DOHH2 (cell line): Measurements from ENCODE around the gene GUCA1A.

Source experiments
- H3F3A ChIP-seq: fragments of 200-600 bp; sonication (generic), shearing (Covaris generic); 2 replicates; pipeline ENCODE4 v1.6.0; 2016; ENCODE audit warnings: antibody characterized with exemption, mild to moderate bottlenecking; ENCODE audit not compliant: control insufficient read depth, insufficient read depth
- H3K27ac ChIP-seq: fragments of 200-600 bp; sonication (generic); 2 replicates; pipeline ENCODE4 v1.5.1; 2014; ENCODE audit warnings: low read depth, mild to moderate bottlenecking, low read length, moderate library complexity
- H3K27me3 ChIP-seq: fragments of 200-600 bp; sonication (generic); 2 replicates; pipeline ENCODE4 v1.6.1; 2014; ENCODE audit warnings: mild to moderate bottlenecking, low read length, mixed read lengths; ENCODE audit not compliant: control insufficient read depth
- H3K36me3 ChIP-seq: fragments of 200-600 bp; sonication (generic); 2 replicates; pipeline ENCODE4 v1.6.1; 2014; ENCODE audit warnings: mild to moderate bottlenecking, low read length, moderate library complexity, mixed read lengths; ENCODE audit not compliant: control insufficient read depth
- H3K4me1 ChIP-seq: fragments of 200-600 bp; sonication (generic); 2 replicates; pipeline ENCODE4 v1.6.1; 2014; ENCODE audit warnings: mild to moderate bottlenecking, low read length, mixed read lengths; ENCODE audit not compliant: control insufficient read depth
- H3K4me2 ChIP-seq: fragments of 200-600 bp; sonication (generic); 2 replicates; pipeline ENCODE4 v1.6.0; 2014; ENCODE audit warnings: mild to moderate bottlenecking, low read length, moderate library complexity
- H3K4me3 ChIP-seq: fragments of 200-600 bp; sonication (generic); 2 replicates; pipeline ENCODE4 v1.5.1; 2014; ENCODE audit warnings: mild to moderate bottlenecking, low read length, mixed read lengths
- H3K79me2 ChIP-seq: fragments of 200-600 bp; sonication (generic); 2 replicates; pipeline ENCODE4 v1.6.1; 2014; ENCODE audit warnings: mild to moderate bottlenecking, low read length, mixed read lengths; ENCODE audit not compliant: control insufficient read depth
- H3K9me2 ChIP-seq: fragments of 200-600 bp; sonication (generic); replicated peaks from 2 replicates; pipeline ENCODE4 v1.6.1; 2014; ENCODE audit warnings: mild to moderate bottlenecking, low read length, mixed read lengths; ENCODE audit not compliant: control insufficient read depth
- H3K9me3 ChIP-seq: fragments of 200-600 bp; sonication (generic); 2 replicates; pipeline ENCODE4 v1.6.1; 2014; ENCODE audit warnings: antibody characterized with exemption, low read length, mixed read lengths; ENCODE audit not compliant: control insufficient read depth, insufficient read depth
- H4K20me1 ChIP-seq: fragments of 200-600 bp; sonication (generic); 2 replicates; pipeline ENCODE4 v1.6.0; 2014; ENCODE audit warnings: low read depth, mild to moderate bottlenecking, antibody characterized with exemption, low read length, moderate library complexity; ENCODE audit not compliant: control insufficient read depth, insufficient read depth
- EZH2phosphoT487 ChIP-seq: fragments of 200-600 bp; sonication (generic); IDR thresholded peaks from 2 replicates; pipeline ENCODE4 v1.6.1; 2017; ENCODE audit warnings: borderline replicate concordance, mild to moderate bottlenecking, antibody characterized with exemption, low read length, moderate library complexity, mixed read lengths
- TF ChIP-seq, protein P1 (sequence below): fragments of 200-600 bp; sonication (generic); IDR thresholded peaks from one replicate; pipeline ENCODE4 v1.5.1; 2014; ENCODE audit warnings: antibody characterized with exemption, mild to moderate bottlenecking, low read depth, low read length; ENCODE audit not compliant: poor library complexity, severe bottlenecking

GUCA1A gene

DNA sequence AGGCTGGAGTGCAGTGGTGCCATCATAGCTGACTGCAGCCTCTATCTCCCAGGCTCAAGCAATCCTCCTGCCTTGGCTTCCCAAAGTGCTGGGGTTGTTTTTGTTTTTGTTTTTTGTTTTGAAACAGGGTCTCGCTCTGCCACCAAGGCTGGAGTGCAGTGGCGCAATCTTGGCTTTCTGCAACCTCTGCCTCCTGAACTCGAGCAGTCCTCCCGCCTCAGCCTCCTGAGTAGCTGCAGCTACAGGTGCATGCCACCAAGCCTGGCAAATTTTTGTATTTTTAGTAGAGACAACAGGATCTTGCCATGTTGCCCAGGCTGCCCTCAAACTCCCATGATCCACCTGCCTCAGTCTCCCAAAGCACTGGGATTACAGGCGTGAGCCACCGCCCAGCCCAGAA is 35.0 kb upstream of the GUCA1A start:
- H3K36me3 ChIP-seq, result no peaks in the 10 kb centered on the region
- H3K9me3 ChIP-seq, result no peaks in the 10 kb centered on the region
- TF ChIP-seq EZH2phosphoT487, result no peak
- TF ChIP-seq, protein P1, sequence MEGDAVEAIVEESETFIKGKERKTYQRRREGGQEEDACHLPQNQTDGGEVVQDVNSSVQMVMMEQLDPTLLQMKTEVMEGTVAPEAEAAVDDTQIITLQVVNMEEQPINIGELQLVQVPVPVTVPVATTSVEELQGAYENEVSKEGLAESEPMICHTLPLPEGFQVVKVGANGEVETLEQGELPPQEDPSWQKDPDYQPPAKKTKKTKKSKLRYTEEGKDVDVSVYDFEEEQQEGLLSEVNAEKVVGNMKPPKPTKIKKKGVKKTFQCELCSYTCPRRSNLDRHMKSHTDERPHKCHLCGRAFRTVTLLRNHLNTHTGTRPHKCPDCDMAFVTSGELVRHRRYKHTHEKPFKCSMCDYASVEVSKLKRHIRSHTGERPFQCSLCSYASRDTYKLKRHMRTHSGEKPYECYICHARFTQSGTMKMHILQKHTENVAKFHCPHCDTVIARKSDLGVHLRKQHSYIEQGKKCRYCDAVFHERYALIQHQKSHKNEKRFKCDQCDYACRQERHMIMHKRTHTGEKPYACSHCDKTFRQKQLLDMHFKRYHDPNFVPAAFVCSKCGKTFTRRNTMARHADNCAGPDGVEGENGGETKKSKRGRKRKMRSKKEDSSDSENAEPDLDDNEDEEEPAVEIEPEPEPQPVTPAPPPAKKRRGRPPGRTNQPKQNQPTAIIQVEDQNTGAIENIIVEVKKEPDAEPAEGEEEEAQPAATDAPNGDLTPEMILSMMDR, result no peak
- no peaks in the 10 kb centered on the region for H4K20me1 ChIP-seq
- H3K79me2 ChIP-seq, result no peaks in the 10 kb centered on the region
- H3K27ac ChIP-seq, result no peak overlapping the region
- H3K4me2 ChIP-seq, result no peak overlapping the region
- no peaks in the 10 kb centered on the region for H3F3A ChIP-seq
- no peaks in the 10 kb centered on the region for H3K9me2 ChIP-seq
- H3K4me3 ChIP-seq, result no peak overlapping the region
- peaks cover 28% of the 10 kb centered on the region for H3K27me3 ChIP-seq
- H3K4me1 ChIP-seq, result peaks cover 18% of the 10 kb centered on the region

DNA sequence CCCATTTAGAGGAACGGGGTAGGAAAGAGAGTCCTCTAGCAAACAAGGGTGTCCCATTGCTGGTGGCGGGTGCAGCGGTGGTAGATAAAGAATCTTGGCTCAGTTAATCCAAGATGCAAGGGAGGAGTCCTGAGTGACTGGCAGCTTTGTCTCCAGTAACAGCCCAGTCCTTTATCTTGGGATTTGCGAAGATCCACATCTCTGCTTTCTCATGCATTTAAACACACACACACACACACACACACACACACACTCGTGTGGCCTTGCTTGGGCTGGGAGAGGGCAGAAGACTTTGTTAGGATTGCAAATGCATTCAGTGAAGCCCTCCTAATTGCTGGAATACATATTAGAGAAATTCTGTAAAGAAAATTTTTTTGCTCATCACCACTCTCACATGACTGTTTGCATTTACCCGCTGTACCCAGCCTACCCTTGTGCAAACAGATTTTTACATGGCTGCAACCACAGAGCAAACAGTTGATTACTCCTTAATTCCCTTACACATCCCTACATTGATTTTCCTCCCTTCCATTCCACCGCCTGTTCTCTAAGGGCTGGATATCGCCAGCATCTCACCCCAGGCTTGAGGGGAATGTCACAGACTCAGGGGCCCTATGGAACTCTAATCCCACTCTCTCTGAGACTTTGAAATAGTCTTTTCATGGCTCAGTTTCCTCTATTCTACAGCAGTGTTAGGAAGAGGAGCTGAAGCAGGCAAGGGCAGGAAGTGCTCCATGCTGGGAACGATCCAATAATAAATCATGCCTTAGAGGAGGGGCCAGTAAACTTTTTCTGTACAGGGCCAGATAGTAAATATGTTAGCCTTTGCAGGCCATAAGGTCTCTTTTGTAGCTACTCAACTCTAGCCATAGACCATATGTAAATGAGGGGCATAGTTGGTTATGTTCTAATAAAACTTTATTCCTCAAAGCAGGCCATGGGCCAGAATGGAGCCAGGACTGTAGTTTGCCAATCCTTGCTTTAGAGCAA is 34.2 kb upstream of the GUCA1A start:
- no peaks in the 10 kb centered on the region for H4K20me1 ChIP-seq
- H3K27me3 ChIP-seq, result peaks cover 33% of the 10 kb centered on the region
- no peaks in the 10 kb centered on the region for H3K79me2 ChIP-seq
- H3K4me2 ChIP-seq, result no peak overlapping the region
- no peaks in the 10 kb centered on the region for H3K9me2 ChIP-seq
- H3F3A ChIP-seq, result no peaks in the 10 kb centered on the region
- H3K4me1 ChIP-seq, result peaks cover 18% of the 10 kb centered on the region
- TF ChIP-seq EZH2phosphoT487, result no peak
- TF ChIP-seq, protein P1, result no peak
- H3K4me3 ChIP-seq, result no peak overlapping the region
- no peaks in the 10 kb centered on the region for H3K36me3 ChIP-seq
- H3K9me3 ChIP-seq, result no peaks in the 10 kb centered on the region
- no peak overlapping the region for H3K27ac ChIP-seq

GRCh38 chr6:42140032-42140431 is 33.1 kb upstream of the GUCA1A start:
- Histone ChIP-seq H3K79me2 (no peaks in the 10 kb centered on the region), H3F3A (no peaks in the 10 kb centered on the region), H3K27ac (no peak overlapping the region), H3K36me3 (no peaks in the 10 kb centered on the region), H3K27me3 (peaks cover 33% of the 10 kb centered on the region), H3K4me2 (no peak overlapping the region), H3K4me1 (peaks cover 18% of the 10 kb centered on the region), H3K4me3 (no peak overlapping the region), H3K9me2 (no peaks in the 10 kb centered on the region), H3K9me3 (no peaks in the 10 kb centered on the region), H4K20me1 (no peaks in the 10 kb centered on the region)
- TF ChIP-seq, protein P1, result no peak
- TF ChIP-seq EZH2phosphoT487, result no peak
